ENCODE results near the gene MIPOL1.

Gene MIPOL1

GRCh38 chr14:37237735-37238200 lies 40.0 kb downstream of the MIPOL1 start:
- no peaks in the 10 kb centered on the region for H3K36me3 ChIP-seq (ENCODE audit: insufficient read depth, low read length)
- H3K9me2 ChIP-seq (ENCODE audit: low read depth, low read length) = no peaks in the 10 kb centered on the region
- no peak overlapping the region for H3K27ac ChIP-seq (ENCODE audit: low read depth, low read length, poor library complexity, severe bottlenecking)
- no peak for TF ChIP-seq CTCF (IDR thresholded peaks at IDR 0.05; ENCODE audit: low read length)
- no peak for TF ChIP-seq EZH2 (IDR thresholded peaks at IDR 0.05; ENCODE audit: borderline replicate concordance, low read length)
- no peaks in the 10 kb centered on the region for H3K27me3 ChIP-seq (ENCODE audit: insufficient read depth, low read length)
- no peak overlapping the region for H3K9ac ChIP-seq (ENCODE audit: low read length)
- no peak overlapping the region for H3K4me3 ChIP-seq (ENCODE audit: low read depth, low read length, poor library complexity, severe bottlenecking)
- no peaks in the 10 kb centered on the region for H3K4me1 ChIP-seq (ENCODE audit: insufficient read depth, low read length, severe bottlenecking)
- H3K79me2 ChIP-seq (ENCODE audit: insufficient read depth, low read length) = no peaks in the 10 kb centered on the region
- H3K9me3 ChIP-seq (ENCODE audit: low read length) = no peaks in the 10 kb centered on the region
- no peak overlapping the region for H3K4me2 ChIP-seq (ENCODE audit: low read length)
- H2AFZ ChIP-seq (ENCODE audit: low read length) = no peak overlapping the region
- H4K20me1 ChIP-seq (ENCODE audit: insufficient read depth, low read length) = no peaks in the 10 kb centered on the region
- no peaks in the 10 kb centered on the region for H3F3A ChIP-seq (ENCODE audit: insufficient read depth, low read length)

GRCh38 chr14:37241198-37241597 lies 43.5 kb downstream of the MIPOL1 start:
- no peaks in the 10 kb centered on the region for H3K79me2 ChIP-seq (ENCODE audit: insufficient read depth, low read length)
- no peak overlapping the region for H3K4me2 ChIP-seq (ENCODE audit: low read length)
- TF ChIP-seq CTCF (IDR thresholded peaks at IDR 0.05; ENCODE audit: low read length) = no peak
- no peaks in the 10 kb centered on the region for H3K36me3 ChIP-seq (ENCODE audit: insufficient read depth, low read length)
- no peak overlapping the region for H3K27ac ChIP-seq (ENCODE audit: low read depth, low read length, poor library complexity, severe bottlenecking)
- no peak overlapping the region for H2AFZ ChIP-seq (ENCODE audit: low read length)
- no peaks in the 10 kb centered on the region for H3F3A ChIP-seq (ENCODE audit: insufficient read depth, low read length)
- no peaks in the 10 kb centered on the region for H3K9me3 ChIP-seq (ENCODE audit: low read length)
- no peak overlapping the region for H3K9ac ChIP-seq (ENCODE audit: low read length)
- no peaks in the 10 kb centered on the region for H3K4me1 ChIP-seq (ENCODE audit: insufficient read depth, low read length, severe bottlenecking)
- H3K27me3 ChIP-seq (ENCODE audit: insufficient read depth, low read length) = no peaks in the 10 kb centered on the region
- no peak overlapping the region for H3K4me3 ChIP-seq (ENCODE audit: low read depth, low read length, poor library complexity, severe bottlenecking)
- H4K20me1 ChIP-seq (ENCODE audit: insufficient read depth, low read length) = no peaks in the 10 kb centered on the region
- H3K9me2 ChIP-seq (ENCODE audit: low read depth, low read length) = no peaks in the 10 kb centered on the region

GRCh38 chr14:37246427-37246829 lies 48.7 kb downstream of the MIPOL1 start:
- Histone ChIP-seq H3K27me3 (ENCODE audit: insufficient read depth, low read length) (no peaks in the 10 kb centered on the region), H2AFZ (ENCODE audit: low read length) (no peak overlapping the region), H4K20me1 (ENCODE audit: insufficient read depth, low read length) (no peaks in the 10 kb centered on the region), H3K4me1 (ENCODE audit: insufficient read depth, low read length, severe bottlenecking) (no peaks in the 10 kb centered on the region), H3K9ac (ENCODE audit: low read length) (no peak overlapping the region), H3F3A (ENCODE audit: insufficient read depth, low read length) (no peaks in the 10 kb centered on the region), H3K4me3 (ENCODE audit: low read depth, low read length, poor library complexity, severe bottlenecking) (no peak overlapping the region), H3K9me2 (ENCODE audit: low read depth, low read length) (no peaks in the 10 kb centered on the region), H3K36me3 (ENCODE audit: insufficient read depth, low read length) (no peaks in the 10 kb centered on the region), H3K27ac (ENCODE audit: low read depth, low read length, poor library complexity, severe bottlenecking) (no peak overlapping the region), H3K9me3 (ENCODE audit: low read length) (no peaks in the 10 kb centered on the region), H3K4me2 (ENCODE audit: low read length) (no peak overlapping the region), H3K79me2 (ENCODE audit: insufficient read depth, low read length) (no peaks in the 10 kb centered on the region)
- TF ChIP-seq CTCF (IDR thresholded peaks at IDR 0.05; ENCODE audit: low read length) = peak; percentile 70
- TF ChIP-seq EZH2 (IDR thresholded peaks at IDR 0.05; ENCODE audit: borderline replicate concordance, low read length) = no peak
